ENCODE measurements around the gene NCAPG2.

NCAPG2 gene

DNA sequence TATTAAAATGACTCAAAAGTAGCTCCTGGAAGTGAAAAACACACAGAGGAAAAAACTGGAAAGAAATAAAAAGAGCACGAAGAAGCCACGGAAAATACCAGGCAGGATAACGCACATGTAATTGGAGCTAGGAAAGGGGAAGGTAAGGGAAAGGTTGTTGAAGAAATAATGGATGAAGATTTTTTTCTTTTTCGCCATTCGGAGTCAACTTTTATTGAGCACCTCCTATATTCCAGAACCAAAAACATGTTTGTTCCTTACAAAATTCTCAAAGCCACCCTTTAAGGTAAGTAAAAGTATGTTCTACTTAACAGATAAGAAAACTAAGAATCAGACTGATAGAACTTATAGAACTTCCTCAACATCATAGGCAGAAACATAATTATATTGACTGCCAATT is 84.2 kb downstream of the NCAPG2 start:
- DNase-seq = no peak

DNA sequence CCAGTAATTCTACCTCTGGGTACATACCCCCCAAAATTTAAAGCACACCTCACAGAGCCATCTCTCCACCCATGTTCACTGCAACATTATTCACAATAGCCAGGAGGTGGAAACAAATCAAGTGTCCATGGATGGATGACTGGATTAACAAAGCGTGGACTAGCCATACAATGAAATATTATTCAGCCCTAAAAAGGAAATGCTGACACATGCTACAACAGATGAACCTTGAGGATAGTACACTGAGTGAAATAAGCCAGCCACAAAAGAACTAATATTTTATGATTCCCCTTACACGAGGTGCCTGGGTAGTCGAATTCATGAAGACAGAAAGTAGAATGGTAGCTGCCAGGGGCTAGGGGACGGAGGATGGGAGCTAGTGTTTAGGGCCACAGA is 85.9 kb downstream of the NCAPG2 start:
- DNase-seq = no peak

DNA sequence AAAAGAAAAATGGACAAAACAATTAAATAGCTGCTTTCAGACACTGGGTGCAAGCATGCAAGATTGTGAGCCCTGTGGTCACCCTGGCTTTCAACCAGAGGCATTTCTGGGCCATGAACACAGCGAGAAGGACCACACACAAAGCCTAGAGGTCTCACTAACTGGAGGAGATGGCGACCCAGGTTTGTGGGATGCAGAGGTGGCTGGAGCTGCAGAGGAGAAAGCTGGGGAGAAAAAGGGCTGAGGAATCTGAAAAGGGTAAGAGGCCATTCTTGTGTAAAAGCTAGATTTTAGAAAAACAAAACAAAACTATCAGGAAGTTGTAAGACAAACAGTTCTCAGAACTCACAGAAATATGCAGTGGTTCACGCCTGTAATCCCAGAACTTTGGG is 86.9 kb downstream of the NCAPG2 start:
- DNase-seq = no peak

DNA sequence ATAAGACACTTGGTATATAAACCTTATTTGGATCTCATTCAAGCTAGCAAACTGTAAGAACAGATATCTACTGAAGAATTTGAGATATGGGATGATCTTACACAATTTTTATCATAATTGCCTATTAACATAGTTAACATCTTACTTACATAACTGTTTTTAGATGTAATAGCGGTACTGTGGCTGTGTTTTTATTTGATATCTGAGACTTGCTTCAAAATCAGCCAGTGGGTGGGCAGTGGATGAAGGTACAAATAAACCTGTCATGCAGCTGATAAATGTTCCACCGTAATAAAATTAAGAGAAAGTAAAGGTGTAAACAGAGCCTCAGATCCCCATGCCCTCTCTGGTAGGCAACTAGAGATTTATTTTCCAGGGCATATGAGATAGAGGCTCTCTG is 88.6 kb downstream of the NCAPG2 start:
- DNase-seq = no peak

DNA sequence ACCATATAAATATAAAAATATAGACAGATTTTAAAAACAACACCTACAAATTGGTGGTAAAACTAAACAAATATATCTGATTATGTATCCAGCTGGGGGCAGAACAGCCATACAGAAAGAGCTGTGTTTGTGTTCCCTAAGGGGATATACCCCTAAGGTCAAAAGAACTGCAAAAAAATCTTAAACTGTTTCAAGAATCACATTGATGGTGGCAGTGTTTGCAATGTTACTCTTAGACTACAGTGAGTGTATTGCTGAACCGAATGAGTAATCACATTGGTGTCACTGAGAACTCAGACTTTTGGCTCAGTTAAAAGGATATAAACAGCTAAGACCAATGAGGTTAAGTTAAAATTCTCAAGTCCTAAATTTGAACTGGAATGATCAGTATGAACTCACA is 89.9 kb downstream of the NCAPG2 start:
- DNase-seq = no peak

DNA sequence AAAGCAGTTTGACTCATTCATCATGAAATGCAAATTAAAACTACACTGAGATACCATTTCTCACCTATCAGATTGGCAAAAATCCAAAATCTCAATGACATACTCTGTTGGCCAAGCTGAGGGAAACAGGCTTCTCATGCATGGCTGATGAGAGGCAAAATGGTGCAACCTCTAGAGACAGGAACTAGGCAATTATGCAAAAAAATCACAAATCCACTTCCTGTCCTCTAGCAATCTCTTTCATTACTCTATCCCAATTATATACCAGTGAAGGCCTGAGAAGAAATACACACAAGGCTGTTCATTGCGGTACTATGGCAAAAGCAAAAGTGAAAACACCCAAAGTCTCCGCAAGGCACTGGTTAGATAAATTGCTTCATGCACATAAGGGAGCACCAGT is 91.1 kb downstream of the NCAPG2 start:
- no peak for DNase-seq

DNA sequence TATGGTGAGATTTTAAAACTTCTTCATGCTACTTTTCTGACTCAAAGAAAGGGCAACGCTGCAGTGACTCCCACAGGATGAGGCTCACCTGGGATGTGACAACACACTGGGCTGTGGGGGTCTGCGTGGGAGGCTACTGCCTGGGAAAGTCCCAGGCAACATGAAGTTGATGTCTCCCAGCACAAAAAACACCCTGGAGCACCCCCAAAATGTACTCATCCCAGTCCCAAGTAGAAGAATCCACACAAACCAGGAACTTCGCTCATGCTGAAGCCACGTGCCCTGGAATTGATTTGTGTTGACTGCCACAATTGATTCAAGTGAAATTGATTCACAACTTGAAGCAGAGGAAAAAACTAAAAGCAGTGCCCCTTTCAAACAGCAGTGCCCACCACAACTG is 92.1 kb downstream of the NCAPG2 start:
- DNase-seq = no peak

DNA sequence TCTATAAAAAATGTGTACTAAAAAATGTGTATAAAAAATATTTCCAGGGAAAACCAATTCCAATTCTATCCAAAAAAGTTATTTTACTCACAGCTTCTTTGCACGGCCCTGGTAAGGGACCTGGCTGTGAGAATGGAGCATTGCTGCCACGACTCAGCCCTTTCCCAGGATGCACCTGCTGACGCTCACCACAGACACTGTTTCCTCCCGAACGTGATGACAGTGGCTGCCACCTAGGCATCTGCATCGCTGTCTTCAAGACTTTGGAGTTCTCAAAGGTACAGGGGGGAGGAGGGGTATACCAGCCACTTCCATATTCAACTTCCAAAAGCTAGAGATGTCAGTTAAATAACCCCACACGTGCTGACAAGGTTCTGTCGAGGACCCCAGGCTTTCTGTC is 93.1 kb downstream of the NCAPG2 start:
- no peak for DNase-seq

DNA sequence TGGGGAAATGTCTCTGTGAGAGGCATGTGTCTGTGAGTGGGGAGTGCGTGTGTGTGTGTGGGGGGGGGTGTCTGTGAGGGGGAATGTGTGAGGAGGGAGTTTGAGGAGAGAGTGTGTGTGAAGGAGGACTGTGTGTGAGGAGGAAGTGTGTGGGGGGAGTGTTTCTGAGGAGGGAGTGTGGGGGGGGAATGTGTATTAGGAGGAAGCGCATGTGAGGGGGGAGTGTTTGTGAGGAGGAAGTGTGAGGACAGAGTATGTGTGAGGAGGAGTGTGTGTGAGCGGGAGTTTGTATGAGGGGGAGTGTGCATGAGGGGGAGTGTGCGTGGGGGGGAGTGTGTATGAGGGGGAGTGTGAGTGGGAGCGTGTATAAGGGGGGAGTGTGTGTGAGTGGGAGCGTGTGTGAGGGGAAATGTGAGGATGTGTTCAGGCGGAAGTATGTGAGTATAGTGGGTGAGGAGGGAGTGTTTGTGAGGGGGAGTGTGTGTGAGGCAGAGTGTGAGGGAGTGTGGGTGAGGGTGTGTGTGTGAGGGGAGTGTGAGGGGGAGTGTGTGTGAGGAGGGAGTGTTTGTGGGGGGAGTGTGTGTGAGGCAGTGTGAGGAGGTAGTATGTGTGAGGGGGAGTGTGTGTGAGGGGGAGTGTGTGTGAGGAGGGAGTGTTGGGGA is 95.2 kb downstream of the NCAPG2 start:
- DNase-seq = no peak

DNA sequence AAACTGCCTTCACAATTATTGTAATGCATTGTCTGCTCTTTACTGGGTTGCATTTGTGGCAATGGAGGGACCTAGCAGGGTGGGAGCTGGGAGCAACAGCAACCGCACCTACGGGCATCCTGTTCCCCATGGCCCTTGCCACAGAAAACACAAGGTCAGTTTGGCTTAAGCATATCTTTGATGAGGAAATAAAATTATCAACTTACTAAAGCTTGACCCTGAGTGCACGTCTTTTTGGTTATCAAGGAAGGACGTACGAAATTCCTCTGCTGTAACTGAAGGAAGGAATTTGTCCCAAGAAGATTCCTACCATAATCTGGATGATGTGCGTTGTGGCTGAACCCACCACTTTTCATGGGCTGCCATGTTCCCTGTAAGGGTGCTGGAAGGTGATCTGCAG is 97.0 kb downstream of the NCAPG2 start:
- DNase-seq = no peak

DNA sequence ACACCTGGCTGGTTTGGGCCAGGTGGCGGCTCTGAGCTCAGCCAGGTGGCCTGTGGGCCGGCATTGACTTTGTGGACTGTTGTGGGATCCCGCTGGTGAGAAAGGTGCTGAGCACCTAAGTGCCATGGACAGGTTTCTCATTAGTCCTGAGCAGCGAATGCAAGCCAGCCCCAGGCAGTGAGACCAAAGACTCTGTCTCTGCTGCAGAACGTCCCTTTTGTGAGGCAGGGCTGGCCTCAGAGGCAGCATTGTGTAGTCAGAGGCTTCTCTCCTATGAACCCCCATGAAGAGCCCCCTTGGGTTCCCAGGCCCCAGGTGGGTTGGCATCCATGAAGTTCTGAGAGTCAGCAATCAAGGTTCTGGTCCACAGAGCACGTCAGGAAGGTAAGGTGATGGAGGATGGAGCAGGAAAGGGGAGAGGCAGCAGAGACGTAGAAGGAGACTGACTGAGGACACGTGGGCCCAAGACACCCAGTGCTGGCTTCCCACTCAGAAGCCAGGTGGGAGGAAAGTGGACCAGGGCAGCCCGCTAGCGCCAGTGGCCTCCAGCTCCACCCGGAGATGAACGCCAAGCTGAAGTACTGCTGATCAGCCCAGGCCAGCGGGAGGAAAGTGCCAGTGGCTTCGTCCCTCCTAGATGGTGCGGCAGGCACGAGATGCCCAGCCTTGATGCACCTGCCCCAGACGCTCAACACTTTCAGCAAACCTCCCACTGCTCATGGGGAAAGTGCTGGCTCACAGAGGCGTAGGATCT is 97.8 kb downstream of the NCAPG2 start:
- DNase-seq = no peak

DNA sequence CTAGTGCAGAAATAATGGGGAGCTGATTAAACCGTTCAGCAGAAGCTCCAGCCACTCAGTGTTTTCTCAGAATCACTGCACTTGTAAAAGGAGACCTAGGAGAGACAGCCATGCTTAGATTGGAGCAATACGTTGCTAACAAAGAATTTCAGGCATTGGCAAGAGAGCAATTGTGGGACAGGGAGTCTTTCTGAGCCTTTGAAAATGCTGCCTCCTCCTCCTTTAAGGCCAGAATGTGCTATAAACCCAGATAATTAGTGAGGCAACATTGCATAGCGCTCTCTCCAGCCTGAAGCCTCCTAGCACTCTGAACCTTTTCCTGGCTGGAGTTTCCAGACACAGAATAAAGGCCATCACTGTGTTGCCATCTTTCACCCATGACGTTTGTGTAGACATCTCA is 98.5 kb downstream of the NCAPG2 start:
- no peak for DNase-seq

DNA sequence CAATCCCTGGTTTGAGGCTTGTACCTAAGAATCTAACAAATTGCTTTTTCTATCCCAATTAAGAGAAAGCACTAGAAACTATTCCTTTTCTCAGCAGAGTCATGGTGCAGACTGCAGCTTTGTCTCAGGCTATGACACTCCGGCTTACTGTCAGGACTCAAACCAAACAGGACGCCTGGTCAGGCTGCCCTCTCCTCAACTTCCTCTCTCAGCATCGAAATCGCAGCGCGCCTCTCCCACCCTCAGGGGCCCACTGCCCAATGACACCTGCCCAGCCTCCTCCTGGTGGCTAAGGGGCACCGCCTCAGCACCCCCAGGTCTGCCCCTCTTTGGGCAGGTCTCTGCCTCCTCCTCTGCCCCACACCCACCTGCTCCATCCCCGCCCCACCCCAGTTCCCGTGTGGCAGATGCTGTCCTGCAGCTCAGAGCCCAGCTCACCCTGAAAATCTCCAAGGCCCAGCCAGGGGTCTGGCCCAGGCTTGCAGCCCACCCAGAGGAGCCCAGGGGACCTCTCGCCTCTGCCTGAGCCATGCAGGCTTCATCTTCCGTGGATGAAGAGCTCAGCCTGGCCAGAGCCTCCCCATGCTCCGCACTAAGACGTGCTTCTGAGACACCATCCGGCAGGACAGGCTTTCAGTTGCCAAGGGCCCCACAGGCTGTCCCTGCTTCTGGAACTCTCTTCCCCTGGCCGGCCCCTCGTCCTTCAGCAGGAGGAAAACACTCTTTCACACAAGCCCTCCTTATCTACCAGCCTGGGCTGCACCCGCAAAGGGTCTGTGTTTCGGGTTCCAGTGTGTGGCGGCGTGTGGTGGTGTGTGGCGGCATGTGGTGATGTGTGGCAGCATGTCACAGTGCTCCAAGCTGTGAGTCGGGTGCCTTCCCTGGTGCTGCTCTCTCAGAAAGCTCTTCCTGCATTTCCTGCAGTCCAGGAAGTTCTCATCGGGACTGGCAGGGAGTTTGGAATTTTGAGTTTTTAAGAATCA is 100.5 kb downstream of the NCAPG2 start:
- DNase-seq = no peak

DNA sequence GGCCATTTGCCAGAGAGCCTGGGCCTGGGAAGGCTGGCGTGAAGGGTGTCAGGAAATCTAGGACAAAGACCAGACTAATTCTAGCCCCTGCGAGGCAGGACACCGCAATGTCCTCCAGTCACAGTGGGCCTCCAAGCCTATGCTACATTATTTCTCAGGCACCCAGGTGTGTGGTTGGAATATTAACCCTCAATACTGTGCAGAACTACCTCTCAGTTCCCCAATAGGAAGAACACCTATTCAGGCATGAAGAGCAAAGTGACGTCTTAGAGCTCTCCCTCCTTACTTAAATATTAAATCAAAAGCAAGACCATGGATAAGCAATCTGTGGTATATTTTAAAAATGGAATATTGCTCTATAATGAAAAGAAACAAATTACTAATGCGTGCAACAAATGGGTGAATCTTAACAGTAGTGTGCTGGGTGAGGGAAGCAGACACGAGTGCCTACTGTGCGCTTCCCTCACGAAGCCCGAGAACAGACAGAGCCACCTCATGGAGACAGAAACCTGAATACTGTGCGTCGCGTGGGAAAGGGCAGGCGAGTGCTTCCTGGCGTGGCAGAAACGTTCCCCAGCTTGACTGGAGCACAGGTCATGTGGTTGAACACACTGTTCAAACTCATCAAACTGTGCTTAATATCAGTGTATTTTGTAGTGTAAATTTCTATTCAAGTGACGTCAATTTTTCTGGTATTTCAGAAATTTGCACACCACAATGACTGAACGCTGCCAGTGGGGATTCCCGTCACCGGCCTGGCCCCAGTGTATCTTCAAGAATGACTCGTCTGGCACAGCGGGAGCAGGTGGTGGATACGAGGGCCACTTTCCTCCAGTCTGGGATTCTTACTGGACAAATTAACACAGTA is 101.5 kb downstream of the NCAPG2 start:
- DNase-seq = no peak

DNA sequence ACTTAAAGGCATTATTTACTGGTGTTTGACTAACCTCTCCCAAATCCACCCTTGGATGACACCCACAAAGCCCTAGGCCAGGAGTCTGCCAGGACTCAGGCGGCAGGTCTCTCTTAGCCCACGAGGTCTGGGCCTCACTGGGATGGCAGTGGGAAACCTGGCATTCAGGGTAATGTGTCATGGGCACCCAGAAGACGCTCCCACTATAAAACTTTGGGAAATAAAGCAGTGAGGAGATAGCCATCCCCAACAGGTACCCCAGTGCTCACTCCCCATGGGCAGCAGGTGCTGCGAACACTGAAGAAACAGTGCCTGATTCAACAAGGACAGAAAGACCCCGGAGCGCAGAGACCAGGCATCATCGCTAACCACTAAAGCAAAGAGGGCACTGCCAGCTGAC is 102.6 kb downstream of the NCAPG2 start:
- no peak for DNase-seq

DNA sequence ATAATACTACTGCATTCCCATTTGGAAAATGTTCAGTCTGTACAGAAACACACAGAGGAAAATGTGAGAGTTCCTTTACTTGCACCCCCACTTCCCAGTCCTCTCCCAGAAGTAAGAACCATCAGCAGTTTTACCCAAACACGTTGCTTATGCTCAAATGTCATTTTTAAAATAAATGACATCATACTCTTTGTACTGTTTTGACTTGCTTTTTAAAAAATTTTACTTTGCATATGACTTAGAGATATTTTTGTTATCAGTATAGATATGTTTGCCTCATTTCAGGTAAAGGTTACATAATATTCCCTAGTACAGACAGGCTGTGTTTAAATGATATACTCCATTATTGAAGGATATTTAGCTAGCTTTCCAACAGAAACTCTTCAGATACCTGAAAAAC is 103.5 kb downstream of the NCAPG2 start:
- no peak for DNase-seq

DNA sequence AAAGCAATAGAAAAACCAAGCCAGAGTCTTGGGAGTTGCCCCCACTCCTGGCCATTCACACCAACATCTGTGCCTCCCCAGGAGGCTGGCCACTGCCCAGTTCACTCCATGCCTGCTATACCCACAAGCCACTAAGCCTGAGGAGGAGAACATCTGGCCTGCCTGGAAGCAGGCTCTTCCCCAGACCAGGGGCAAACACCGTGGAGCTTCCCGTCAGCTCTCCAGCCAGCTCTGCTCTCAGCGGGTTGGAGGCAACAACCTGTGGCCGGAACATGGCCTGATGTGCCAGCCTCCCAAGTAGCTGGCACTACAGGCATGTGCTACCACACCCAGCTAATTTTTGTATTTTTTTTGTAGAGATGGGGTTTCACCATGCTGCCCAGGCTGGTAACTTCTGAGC is 107.9 kb downstream of the NCAPG2 start:
- no peak for DNase-seq

DNA sequence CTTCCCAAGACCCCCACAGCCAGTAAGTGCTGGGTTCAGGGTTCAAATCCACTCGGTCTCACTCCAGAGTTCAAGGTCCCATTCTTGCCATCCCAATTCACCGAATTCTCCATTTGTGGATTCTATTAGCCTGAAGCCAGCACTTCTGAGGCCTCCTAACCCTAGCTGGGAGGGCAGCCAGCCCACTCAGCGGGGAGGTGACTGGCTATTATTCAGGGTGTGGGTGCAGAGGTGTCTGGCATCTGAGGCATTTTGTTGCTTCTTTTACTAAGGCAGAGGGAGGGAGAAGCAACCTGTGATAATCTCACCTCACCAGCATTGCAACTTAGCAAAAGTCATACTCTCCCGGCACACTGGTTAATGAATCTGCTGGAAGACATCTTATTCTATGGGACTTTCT is 108.3 kb downstream of the NCAPG2 start:
- no peak for DNase-seq

DNA sequence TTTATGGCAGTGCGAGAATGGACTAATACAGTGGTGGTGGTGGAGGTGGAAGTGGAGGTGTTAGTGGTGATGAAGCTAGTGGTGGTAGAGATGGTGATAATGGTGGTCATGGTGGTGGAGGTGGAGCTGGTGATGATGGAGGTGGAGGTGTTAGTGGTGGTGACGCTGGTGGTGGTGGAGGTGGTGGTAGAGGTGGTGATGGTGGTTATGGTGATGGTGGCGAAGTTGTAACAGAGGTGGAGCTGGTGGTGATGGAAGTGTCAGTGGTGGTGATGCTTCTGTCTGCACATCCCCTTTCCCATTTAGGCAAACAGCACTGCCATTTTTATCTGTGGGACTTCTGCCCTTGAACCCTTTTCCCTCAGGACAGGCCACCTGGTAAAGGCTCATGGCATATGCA is 109.5 kb downstream of the NCAPG2 start:
- DNase-seq = no peak

DNA sequence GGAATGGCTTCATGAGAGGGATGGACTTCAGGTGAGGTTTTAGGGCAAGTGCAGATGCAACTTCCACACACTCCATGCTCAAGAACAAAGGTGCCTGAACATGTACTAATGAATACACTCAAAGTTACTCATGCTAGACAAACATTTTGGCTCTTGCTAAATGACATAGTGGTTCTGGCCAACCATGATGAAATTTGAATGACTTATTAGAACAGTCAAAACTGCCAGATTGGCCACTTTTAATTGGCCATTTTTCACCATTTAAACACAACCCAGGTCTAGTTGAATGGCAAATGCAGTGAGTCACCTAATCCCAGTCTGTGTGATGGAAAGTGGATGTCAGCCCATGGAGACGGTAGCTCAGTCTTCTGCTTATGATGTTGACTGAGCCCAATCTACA is 112.1 kb downstream of the NCAPG2 start:
- DNase-seq = no peak

DNA sequence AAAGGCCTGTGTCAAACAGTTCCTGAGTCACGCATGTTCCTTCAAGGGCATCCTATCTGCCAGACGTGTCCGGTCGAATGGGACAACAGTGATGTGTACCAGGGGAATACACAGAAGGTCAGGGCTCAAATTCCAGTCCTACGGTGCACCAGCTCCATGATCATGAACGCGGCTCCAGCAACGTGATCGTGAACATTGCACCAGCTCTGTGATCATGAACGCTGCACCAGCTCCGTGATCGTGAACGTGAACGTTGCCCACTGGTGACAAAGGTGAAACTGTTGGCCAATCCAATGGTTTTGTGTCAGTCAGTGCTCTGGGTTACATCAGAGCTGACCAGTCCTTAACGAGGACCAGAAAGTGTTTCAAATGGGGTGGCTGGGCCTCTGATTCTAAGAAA is 112.7 kb downstream of the NCAPG2 start:
- no peak for DNase-seq

DNA sequence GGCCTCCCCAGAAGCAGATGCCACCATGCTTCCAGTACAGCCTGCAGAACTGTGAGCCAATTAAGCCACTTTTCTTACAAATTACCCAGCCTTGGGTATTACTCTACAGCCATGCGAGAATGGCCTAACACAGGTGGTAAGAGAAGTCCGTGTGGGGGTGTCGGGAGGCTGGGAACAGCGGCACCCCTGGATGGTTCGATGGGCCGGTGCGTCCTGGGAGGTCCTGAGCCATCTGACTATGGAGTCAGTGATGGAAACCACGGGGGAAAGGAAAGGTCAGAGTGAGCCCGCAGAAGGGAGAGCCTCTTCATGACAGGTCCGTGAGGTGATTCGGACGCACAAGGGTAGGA is 114.4 kb downstream of the NCAPG2 start:
- DNase-seq = no peak

DNA sequence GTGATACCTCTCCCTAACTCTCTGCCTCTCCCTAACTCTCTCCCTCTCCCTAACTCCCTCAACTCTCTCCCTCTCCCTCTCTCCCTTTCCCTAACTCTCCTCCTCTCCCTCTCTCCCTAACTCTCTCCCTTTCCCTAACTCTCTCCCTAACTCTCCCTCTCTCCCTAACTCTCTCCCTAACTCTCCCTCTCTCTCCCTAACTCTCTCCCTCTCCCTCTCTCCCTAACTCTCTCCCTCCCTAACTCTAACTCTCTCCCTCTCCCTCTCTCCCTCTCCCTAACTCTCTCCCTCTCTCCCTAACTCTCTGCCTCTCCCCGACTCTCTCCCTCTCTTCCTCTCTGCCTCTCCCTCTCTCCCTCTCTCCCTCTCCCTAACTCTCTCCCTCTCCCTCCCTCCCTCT is 115.0 kb downstream of the NCAPG2 start:
- DNase-seq = no peak

Data from right forelimb (tissue), 1 donor.